H9 (cell line): ENCODE results near the gene SKAP1. TPM values are rescaled to one million over a fixed set of nuclear protein-coding genes. Genes with fewer than 3 reads are reported as not detected.
A peak's percentile ranks its signal among the peaks of the same experiment; 100 is the strongest.

Experiments
- DNase-seq: peaks from one replicate; pipeline ENCODE4 v3.0.0-alpha.2; 2017
- H2AFZ ChIP-seq: one replicate; pipeline ENCODE4 v1.6.1; 2013; ENCODE audit warnings: mild to moderate bottlenecking, low read length, control low read depth, moderate library complexity
- H2AK5ac ChIP-seq: 2 replicates; pipeline ENCODE4 v1.6.1; 2013; ENCODE audit warnings: low read length, control low read depth, mixed read lengths; ENCODE audit not compliant: insufficient read length
- H2BK120ac ChIP-seq: one replicate; pipeline ENCODE4 v1.6.1; 2013; ENCODE audit warnings: low read depth, mild to moderate bottlenecking, low read length, control low read depth, inconsistent platforms; ENCODE audit not compliant: poor library complexity, severe bottlenecking
- H2BK12ac ChIP-seq: 2 replicates; pipeline ENCODE4 v1.6.1; 2013; ENCODE audit warnings: low read length, control low read depth, mixed read lengths, low read depth; ENCODE audit not compliant: insufficient read length
- H2BK15ac ChIP-seq: 2 replicates; pipeline ENCODE4 v1.6.1; 2013; ENCODE audit warnings: low read depth, low read length, control low read depth
- H2BK20ac ChIP-seq: one replicate; pipeline ENCODE4 v1.6.1; 2013; ENCODE audit warnings: low read depth, mild to moderate bottlenecking, low read length, control low read depth, inconsistent platforms; ENCODE audit not compliant: poor library complexity, severe bottlenecking
- H2BK5ac ChIP-seq: 2 replicates; pipeline ENCODE4 v1.6.1; 2013; ENCODE audit warnings: low read length, control low read depth, mixed read lengths; ENCODE audit not compliant: insufficient read length
- H3K14ac ChIP-seq: 2 replicates; pipeline ENCODE4 v1.6.1; 2013; ENCODE audit warnings: low read length, control low read depth; ENCODE audit not compliant: insufficient read depth
- H3K18ac ChIP-seq: 2 replicates; pipeline ENCODE4 v1.6.1; 2013; ENCODE audit warnings: low read depth, mild to moderate bottlenecking, mixed read lengths, low read length, control low read depth; ENCODE audit not compliant: insufficient read length
- H3K23ac ChIP-seq: 2 replicates; pipeline ENCODE4 v1.6.1; 2013; ENCODE audit warnings: low read length, control low read depth, mixed read lengths, low read depth; ENCODE audit not compliant: insufficient read length
- H3K23me2 ChIP-seq: 2 replicates; pipeline ENCODE4 v1.6.1; 2013; ENCODE audit warnings: low read depth, mild to moderate bottlenecking, mixed read lengths, low read length, control low read depth; ENCODE audit not compliant: insufficient read length, poor library complexity, severe bottlenecking
- H3K27ac ChIP-seq: 2 replicates; pipeline ENCODE4 v1.5.1; 2013; ENCODE audit warnings: low read length, control low read depth, mixed read lengths, low read depth; ENCODE audit not compliant: insufficient read length
- H3K27me3 ChIP-seq: 2 replicates; pipeline ENCODE4 v1.6.1; 2013; ENCODE audit warnings: low read length, control low read depth, inconsistent platforms; ENCODE audit not compliant: insufficient read depth
- H3K4ac ChIP-seq: 2 replicates; pipeline ENCODE4 v1.6.1; 2013; ENCODE audit warnings: low read depth, mild to moderate bottlenecking, control low read depth, inconsistent platforms, low read length, moderate library complexity
- H3K4me1 ChIP-seq: 2 replicates; pipeline ENCODE4 v1.6.1; 2013; ENCODE audit warnings: low read length, control low read depth, inconsistent platforms; ENCODE audit not compliant: insufficient read depth
- H3K4me2 ChIP-seq: 2 replicates; pipeline ENCODE4 v1.6.1; 2013; ENCODE audit warnings: low read length, control low read depth, mixed read lengths; ENCODE audit not compliant: insufficient read length, insufficient read depth
- H3K56ac ChIP-seq: 2 replicates; pipeline ENCODE4 v1.6.1; 2013; ENCODE audit warnings: low read depth, mild to moderate bottlenecking, mixed read lengths, low read length, control low read depth; ENCODE audit not compliant: insufficient read length
- H3K79me1 ChIP-seq: 2 replicates; pipeline ENCODE4 v1.6.1; 2013; ENCODE audit warnings: low read depth, mild to moderate bottlenecking, moderate library complexity, low read length, control low read depth, inconsistent platforms; ENCODE audit not compliant: insufficient read depth, poor library complexity, severe bottlenecking
- H3K79me2 ChIP-seq: 2 replicates; pipeline ENCODE4 v1.6.1; 2013; ENCODE audit warnings: low read length, control low read depth, inconsistent platforms; ENCODE audit not compliant: insufficient read depth
- H3K9ac ChIP-seq: 2 replicates; pipeline ENCODE4 v1.6.1; 2013; ENCODE audit warnings: low read length, control low read depth, mixed read lengths; ENCODE audit not compliant: insufficient read length; ENCODE audit errors: extremely low read depth
- H3K9me3 ChIP-seq: one replicate; pipeline ENCODE4 v1.6.1; 2013; ENCODE audit warnings: low read depth, low read length, inconsistent platforms; ENCODE audit not compliant: control insufficient read depth
- H3T11ph ChIP-seq: one replicate; pipeline ENCODE4 v1.6.1; 2013; ENCODE audit warnings: mild to moderate bottlenecking, low read length, control low read depth, inconsistent platforms
- H4K20me1 ChIP-seq: one replicate; pipeline ENCODE4 v1.6.1; 2013; ENCODE audit not compliant: control insufficient read depth, insufficient read length, insufficient read depth
- H4K5ac ChIP-seq: 2 replicates; pipeline ENCODE4 v1.6.1; 2013; ENCODE audit warnings: low read depth, mild to moderate bottlenecking, mixed read lengths, low read length, control low read depth; ENCODE audit not compliant: insufficient read length
- H4K8ac ChIP-seq: replicated peaks from 2 replicates; pipeline ENCODE4 v1.6.1; 2013; ENCODE audit warnings: low read length, control low read depth, mixed read lengths, low read depth; ENCODE audit not compliant: insufficient read length
- H4K91ac ChIP-seq: 2 replicates; pipeline ENCODE4 v1.6.1; 2013; ENCODE audit warnings: low read depth, mild to moderate bottlenecking, moderate library complexity, mixed read lengths, low read length, control low read depth; ENCODE audit not compliant: insufficient read length
- H3K27ac Mint-ChIP-seq, 3 experiments: 2 replicates in 2 of 3; 3 replicates in 1 of 3; pipeline ENCODE4 v1.8.0; 2020 to 2021; ENCODE audit warnings: mixed read lengths in 3 of 3, mild to moderate bottlenecking in 1 of 3, moderate library complexity in 1 of 3
- H3K27me3 Mint-ChIP-seq: 2 replicates; pipeline ENCODE4 v1.8.0; 2021; ENCODE audit warnings: low read depth, mild to moderate bottlenecking, moderate library complexity, mixed read lengths
- H3K36me3 Mint-ChIP-seq, 3 experiments: 2 replicates in 2 of 3; 3 replicates in 1 of 3; pipeline ENCODE4 v1.8.0; 2020 to 2021; ENCODE audit warnings: low read depth in 3 of 3, mixed read lengths in 3 of 3; ENCODE audit not compliant: insufficient read depth in 1 of 3
- H3K4me1 Mint-ChIP-seq, 2 experiments: 2 replicates each; pipeline ENCODE4 v1.8.0; 2020; ENCODE audit warnings: mixed read lengths in 2 of 2
- H3K4me3 Mint-ChIP-seq, 2 experiments: 2 replicates in 1 of 2; 3 replicates in 1 of 2; pipeline ENCODE4 v1.8.0; 2020 to 2021; ENCODE audit warnings: mild to moderate bottlenecking in 2 of 2, mixed read lengths in 2 of 2, moderate library complexity in 1 of 2
- H3K9me3 Mint-ChIP-seq, 2 experiments: 2 replicates in 1 of 2; 3 replicates in 1 of 2; pipeline ENCODE4 v1.8.0; 2020; ENCODE audit warnings: mild to moderate bottlenecking in 2 of 2, mixed read lengths in 2 of 2, moderate library complexity in 1 of 2
- CTCF ChIP-seq: fragments of 200-600 bp; sonication (generic); conservative IDR thresholded peaks from 3 replicates; pipeline ENCODE4 v1.8.0; 2021; ENCODE audit warnings: antibody characterized with exemption, mild to moderate bottlenecking
- WGBS: extraction: QIAGEN DNeasy Blood & Tissue Kit; methylation state at CpG from one replicate; pipeline ENCODE4 v1.1.7; 2013; ENCODE audit warnings: missing lambda C conversion rate, low lambda C conversion rate, mixed read lengths; ENCODE audit not compliant: insufficient read length; ENCODE audit errors: extremely low coverage; 5-methylcytosine and 5-hydroxymethylcytosine counted together
- total RNA-seq: library from RNA; stranded (reverse); gene quantifications from 2 replicates; pipeline ENCODE4 v1.2.1, GENCODE V29; 2021

The SKAP1 gene
- total RNA-seq, 1 experiment from 2014 or later, result not detected

GRCh38 chr17:48259694-48260291 is 170.2 kb downstream of the SKAP1 start:
- H3K56ac ChIP-seq, result no peak overlapping the region
- Mint-ChIP-seq H3K27ac (no peak overlapping the region), H3K36me3 (no peaks in the 10 kb centered on the region), H3K9me3 (no peaks in the 10 kb centered on the region), H3K4me3 (no peak overlapping the region), H3K27me3 (no peaks in the 10 kb centered on the region), H3K4me1 (peaks cover 20% of the 10 kb centered on the region in 2 experiments)
- H4K8ac ChIP-seq, result no peak overlapping the region
- H3K9ac ChIP-seq, result no peak overlapping the region
- no peaks in the 10 kb centered on the region for H3K23me2 ChIP-seq
- DNase-seq, result no peak
- no peak overlapping the region for H2BK5ac ChIP-seq
- no CpG with 5 or more reads among the region's 3 CpGs for WGBS
- no peaks in the 10 kb centered on the region for H3K9me3 ChIP-seq
- peak; percentile 73 for TF ChIP-seq CTCF
- no peak overlapping the region for H2BK20ac ChIP-seq
- H4K20me1 ChIP-seq, result no peaks in the 10 kb centered on the region
- H3K27ac ChIP-seq, result no peak overlapping the region
- H3K23ac ChIP-seq, result no peak overlapping the region
- H2BK15ac ChIP-seq, result no peak overlapping the region
- no peak overlapping the region for H2AK5ac ChIP-seq
- no peak overlapping the region for H3K14ac ChIP-seq
- H3T11ph ChIP-seq, result no peak overlapping the region
- H3K4me2 ChIP-seq, result no peak overlapping the region
- H4K5ac ChIP-seq, result no peak overlapping the region
- H3K18ac ChIP-seq, result no peak overlapping the region
- no peak overlapping the region for H2BK120ac ChIP-seq
- no peaks in the 10 kb centered on the region for H3K79me1 ChIP-seq
- H3K4me1 ChIP-seq, result no peaks in the 10 kb centered on the region
- no peak overlapping the region for H4K91ac ChIP-seq
- no peaks in the 10 kb centered on the region for H3K79me2 ChIP-seq
- no peak overlapping the region for H3K4ac ChIP-seq
- H2AFZ ChIP-seq, result no peak overlapping the region
- H2BK12ac ChIP-seq, result no peak overlapping the region
- H3K27me3 ChIP-seq, result no peaks in the 10 kb centered on the region
